Kidney capillary endothelial cell (primary cell): ENCODE results near the gene IMPDH2.

Source experiments
- DNase-seq: peaks from one replicate; pipeline ENCODE4 v3.0.0-alpha.2; 2018; ENCODE audit warnings: low spot score

The IMPDH2 gene

DNA sequence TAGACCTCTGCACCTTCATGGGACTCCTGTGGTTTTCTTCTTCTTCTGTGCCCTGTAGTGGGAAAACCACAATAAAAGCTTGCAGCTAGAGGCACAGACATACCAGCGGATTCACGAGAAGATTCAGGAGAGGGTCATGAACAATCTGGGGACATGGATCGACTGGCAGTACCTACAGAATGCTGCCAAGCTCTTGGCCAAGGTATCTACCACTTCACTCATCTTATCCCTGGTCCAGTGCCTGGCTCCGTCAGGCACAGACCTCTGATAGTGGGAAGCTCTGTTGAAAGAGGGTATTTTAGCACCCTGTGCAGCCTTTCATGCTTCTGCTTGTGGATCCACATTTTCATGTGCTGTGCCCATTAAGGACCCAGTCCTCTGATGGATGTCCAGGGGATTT is 48.9 kb downstream of the IMPDH2 start:
- DNase-seq: no peak

GRCh38 chr3:48979451-48979850 is 49.7 kb downstream of the IMPDH2 start:
- no peak for DNase-seq
